H9 (cell line): ENCODE data around the gene BAG1. TPM values are rescaled to one million over a fixed set of nuclear protein-coding genes. Genes with fewer than 3 reads are reported as not detected.

ENCODE experiments used
- DNase-seq: peaks from one replicate; pipeline ENCODE4 v3.0.0-alpha.2; 2017
- H2AFZ ChIP-seq: one replicate; pipeline ENCODE4 v1.6.1; 2013; ENCODE audit warnings: mild to moderate bottlenecking, low read length, control low read depth, moderate library complexity
- H2AK5ac ChIP-seq: 2 replicates; pipeline ENCODE4 v1.6.1; 2013; ENCODE audit warnings: low read length, control low read depth, mixed read lengths; ENCODE audit not compliant: insufficient read length
- H2BK120ac ChIP-seq: one replicate; pipeline ENCODE4 v1.6.1; 2013; ENCODE audit warnings: low read depth, mild to moderate bottlenecking, low read length, control low read depth, inconsistent platforms; ENCODE audit not compliant: poor library complexity, severe bottlenecking
- H2BK12ac ChIP-seq: 2 replicates; pipeline ENCODE4 v1.6.1; 2013; ENCODE audit warnings: low read length, control low read depth, mixed read lengths, low read depth; ENCODE audit not compliant: insufficient read length
- H2BK15ac ChIP-seq: 2 replicates; pipeline ENCODE4 v1.6.1; 2013; ENCODE audit warnings: low read depth, low read length, control low read depth
- H2BK20ac ChIP-seq: one replicate; pipeline ENCODE4 v1.6.1; 2013; ENCODE audit warnings: low read depth, mild to moderate bottlenecking, low read length, control low read depth, inconsistent platforms; ENCODE audit not compliant: poor library complexity, severe bottlenecking
- H2BK5ac ChIP-seq: 2 replicates; pipeline ENCODE4 v1.6.1; 2013; ENCODE audit warnings: low read length, control low read depth, mixed read lengths; ENCODE audit not compliant: insufficient read length
- H3K14ac ChIP-seq: 2 replicates; pipeline ENCODE4 v1.6.1; 2013; ENCODE audit warnings: low read length, control low read depth; ENCODE audit not compliant: insufficient read depth
- H3K18ac ChIP-seq: 2 replicates; pipeline ENCODE4 v1.6.1; 2013; ENCODE audit warnings: low read depth, mild to moderate bottlenecking, mixed read lengths, low read length, control low read depth; ENCODE audit not compliant: insufficient read length
- H3K23ac ChIP-seq: 2 replicates; pipeline ENCODE4 v1.6.1; 2013; ENCODE audit warnings: low read length, control low read depth, mixed read lengths, low read depth; ENCODE audit not compliant: insufficient read length
- H3K23me2 ChIP-seq: 2 replicates; pipeline ENCODE4 v1.6.1; 2013; ENCODE audit warnings: low read depth, mild to moderate bottlenecking, mixed read lengths, low read length, control low read depth; ENCODE audit not compliant: insufficient read length, poor library complexity, severe bottlenecking
- H3K27ac ChIP-seq: 2 replicates; pipeline ENCODE4 v1.5.1; 2013; ENCODE audit warnings: low read length, control low read depth, mixed read lengths, low read depth; ENCODE audit not compliant: insufficient read length
- H3K27me3 ChIP-seq: 2 replicates; pipeline ENCODE4 v1.6.1; 2013; ENCODE audit warnings: low read length, control low read depth, inconsistent platforms; ENCODE audit not compliant: insufficient read depth
- H3K4ac ChIP-seq: 2 replicates; pipeline ENCODE4 v1.6.1; 2013; ENCODE audit warnings: low read depth, mild to moderate bottlenecking, control low read depth, inconsistent platforms, low read length, moderate library complexity
- H3K4me1 ChIP-seq: 2 replicates; pipeline ENCODE4 v1.6.1; 2013; ENCODE audit warnings: low read length, control low read depth, inconsistent platforms; ENCODE audit not compliant: insufficient read depth
- H3K4me2 ChIP-seq: 2 replicates; pipeline ENCODE4 v1.6.1; 2013; ENCODE audit warnings: low read length, control low read depth, mixed read lengths; ENCODE audit not compliant: insufficient read length, insufficient read depth
- H3K56ac ChIP-seq: 2 replicates; pipeline ENCODE4 v1.6.1; 2013; ENCODE audit warnings: low read depth, mild to moderate bottlenecking, mixed read lengths, low read length, control low read depth; ENCODE audit not compliant: insufficient read length
- H3K79me1 ChIP-seq: 2 replicates; pipeline ENCODE4 v1.6.1; 2013; ENCODE audit warnings: low read depth, mild to moderate bottlenecking, moderate library complexity, low read length, control low read depth, inconsistent platforms; ENCODE audit not compliant: insufficient read depth, poor library complexity, severe bottlenecking
- H3K79me2 ChIP-seq: 2 replicates; pipeline ENCODE4 v1.6.1; 2013; ENCODE audit warnings: low read length, control low read depth, inconsistent platforms; ENCODE audit not compliant: insufficient read depth
- H3K9ac ChIP-seq: 2 replicates; pipeline ENCODE4 v1.6.1; 2013; ENCODE audit warnings: low read length, control low read depth, mixed read lengths; ENCODE audit not compliant: insufficient read length; ENCODE audit errors: extremely low read depth
- H3K9me3 ChIP-seq: one replicate; pipeline ENCODE4 v1.6.1; 2013; ENCODE audit warnings: low read depth, low read length, inconsistent platforms; ENCODE audit not compliant: control insufficient read depth
- H3T11ph ChIP-seq: one replicate; pipeline ENCODE4 v1.6.1; 2013; ENCODE audit warnings: mild to moderate bottlenecking, low read length, control low read depth, inconsistent platforms
- H4K20me1 ChIP-seq: one replicate; pipeline ENCODE4 v1.6.1; 2013; ENCODE audit not compliant: control insufficient read depth, insufficient read length, insufficient read depth
- H4K5ac ChIP-seq: 2 replicates; pipeline ENCODE4 v1.6.1; 2013; ENCODE audit warnings: low read depth, mild to moderate bottlenecking, mixed read lengths, low read length, control low read depth; ENCODE audit not compliant: insufficient read length
- H4K8ac ChIP-seq: replicated peaks from 2 replicates; pipeline ENCODE4 v1.6.1; 2013; ENCODE audit warnings: low read length, control low read depth, mixed read lengths, low read depth; ENCODE audit not compliant: insufficient read length
- H4K91ac ChIP-seq: 2 replicates; pipeline ENCODE4 v1.6.1; 2013; ENCODE audit warnings: low read depth, mild to moderate bottlenecking, moderate library complexity, mixed read lengths, low read length, control low read depth; ENCODE audit not compliant: insufficient read length
- H3K27ac Mint-ChIP-seq, 3 experiments: 2 replicates in 2 of 3; 3 replicates in 1 of 3; pipeline ENCODE4 v1.8.0; 2020 to 2021; ENCODE audit warnings: mixed read lengths in 3 of 3, mild to moderate bottlenecking in 1 of 3, moderate library complexity in 1 of 3
- H3K27me3 Mint-ChIP-seq: 2 replicates; pipeline ENCODE4 v1.8.0; 2021; ENCODE audit warnings: low read depth, mild to moderate bottlenecking, moderate library complexity, mixed read lengths
- H3K36me3 Mint-ChIP-seq, 3 experiments: 2 replicates in 2 of 3; 3 replicates in 1 of 3; pipeline ENCODE4 v1.8.0; 2020 to 2021; ENCODE audit warnings: low read depth in 3 of 3, mixed read lengths in 3 of 3; ENCODE audit not compliant: insufficient read depth in 1 of 3
- H3K4me1 Mint-ChIP-seq, 2 experiments: 2 replicates each; pipeline ENCODE4 v1.8.0; 2020; ENCODE audit warnings: mixed read lengths in 2 of 2
- H3K4me3 Mint-ChIP-seq, 2 experiments: 2 replicates in 1 of 2; 3 replicates in 1 of 2; pipeline ENCODE4 v1.8.0; 2020 to 2021; ENCODE audit warnings: mild to moderate bottlenecking in 2 of 2, mixed read lengths in 2 of 2, moderate library complexity in 1 of 2
- H3K9me3 Mint-ChIP-seq, 2 experiments: 2 replicates in 1 of 2; 3 replicates in 1 of 2; pipeline ENCODE4 v1.8.0; 2020; ENCODE audit warnings: mild to moderate bottlenecking in 2 of 2, mixed read lengths in 2 of 2, moderate library complexity in 1 of 2
- WGBS: extraction: QIAGEN DNeasy Blood & Tissue Kit; methylation state at CpG from one replicate; pipeline ENCODE4 v1.1.7; 2013; ENCODE audit warnings: missing lambda C conversion rate, low lambda C conversion rate, mixed read lengths; ENCODE audit not compliant: insufficient read length; ENCODE audit errors: extremely low coverage; 5-methylcytosine and 5-hydroxymethylcytosine counted together
- total RNA-seq: library from RNA; stranded (reverse); gene quantifications from 2 replicates; pipeline ENCODE4 v1.2.1, GENCODE V29; 2021
- TF ChIP-seq, protein P1 (sequence below): fragments of 200-600 bp; sonication (generic); conservative IDR thresholded peaks from 3 replicates; pipeline ENCODE4 v1.8.0; 2021; ENCODE audit warnings: antibody characterized with exemption, mild to moderate bottlenecking

Gene BAG1
- total RNA-seq, 1 experiment from 2014 or later, result 66.4 TPM

DNA sequence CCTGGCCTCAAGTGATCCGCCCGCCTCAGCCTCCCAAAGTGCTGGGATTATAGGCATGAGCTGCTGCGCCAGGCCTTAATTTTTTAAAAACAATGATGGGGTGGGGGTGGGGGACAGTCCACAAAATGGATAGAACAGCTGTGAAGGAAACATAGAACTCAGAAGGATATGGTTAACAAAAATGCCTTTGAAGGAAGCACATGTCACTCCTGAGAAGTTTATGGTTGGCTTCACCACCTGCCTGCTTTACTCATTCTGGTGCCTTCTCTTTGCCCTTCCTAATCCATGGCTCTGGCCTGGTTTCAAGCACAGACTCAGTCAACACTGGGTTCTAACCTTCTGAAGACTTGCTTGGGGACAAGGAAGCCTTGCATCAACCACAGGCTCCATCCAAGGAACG, 10.3 kb downstream of the BAG1 start:
- H2AK5ac ChIP-seq, result no peak overlapping the region
- no peaks in the 10 kb centered on the region for H3K4me1 ChIP-seq
- H3K23ac ChIP-seq, result no peak overlapping the region
- no peak for DNase-seq
- no peak overlapping the region for H2BK15ac ChIP-seq
- Mint-ChIP-seq H3K4me3 (no peak overlapping the region), H3K27me3 (no peaks in the 10 kb centered on the region), H3K27ac (no peak overlapping the region), H3K9me3 (no peaks in the 10 kb centered on the region; a peak in 1 of 5 replicates), H3K36me3 (peaks cover 40 to 69% (median 52%) of the 10 kb centered on the region in 3 experiments), H3K4me1 (no peaks in the 10 kb centered on the region)
- no peaks in the 10 kb centered on the region for H3K79me1 ChIP-seq
- H3T11ph ChIP-seq, result no peak overlapping the region
- no CpG with 5 or more reads among the region's 4 CpGs for WGBS
- no peaks in the 10 kb centered on the region for H3K9me3 ChIP-seq
- H3K18ac ChIP-seq, result no peak overlapping the region
- no peak overlapping the region for H3K27ac ChIP-seq
- no peak overlapping the region for H3K4ac ChIP-seq
- H4K20me1 ChIP-seq, result no peaks in the 10 kb centered on the region
- no peak overlapping the region for H2BK120ac ChIP-seq
- no peaks in the 10 kb centered on the region for H3K23me2 ChIP-seq
- H3K27me3 ChIP-seq, result no peaks in the 10 kb centered on the region
- no peaks in the 10 kb centered on the region for H3K79me2 ChIP-seq
- H2BK20ac ChIP-seq, result no peak overlapping the region
- H2BK12ac ChIP-seq, result no peak overlapping the region
- no peak overlapping the region for H4K5ac ChIP-seq
- H3K4me2 ChIP-seq, result no peak overlapping the region
- no peak overlapping the region for H2AFZ ChIP-seq
- no peak overlapping the region for H3K56ac ChIP-seq
- H4K91ac ChIP-seq, result no peak overlapping the region
- H3K9ac ChIP-seq, result no peak overlapping the region
- TF ChIP-seq, protein P1, sequence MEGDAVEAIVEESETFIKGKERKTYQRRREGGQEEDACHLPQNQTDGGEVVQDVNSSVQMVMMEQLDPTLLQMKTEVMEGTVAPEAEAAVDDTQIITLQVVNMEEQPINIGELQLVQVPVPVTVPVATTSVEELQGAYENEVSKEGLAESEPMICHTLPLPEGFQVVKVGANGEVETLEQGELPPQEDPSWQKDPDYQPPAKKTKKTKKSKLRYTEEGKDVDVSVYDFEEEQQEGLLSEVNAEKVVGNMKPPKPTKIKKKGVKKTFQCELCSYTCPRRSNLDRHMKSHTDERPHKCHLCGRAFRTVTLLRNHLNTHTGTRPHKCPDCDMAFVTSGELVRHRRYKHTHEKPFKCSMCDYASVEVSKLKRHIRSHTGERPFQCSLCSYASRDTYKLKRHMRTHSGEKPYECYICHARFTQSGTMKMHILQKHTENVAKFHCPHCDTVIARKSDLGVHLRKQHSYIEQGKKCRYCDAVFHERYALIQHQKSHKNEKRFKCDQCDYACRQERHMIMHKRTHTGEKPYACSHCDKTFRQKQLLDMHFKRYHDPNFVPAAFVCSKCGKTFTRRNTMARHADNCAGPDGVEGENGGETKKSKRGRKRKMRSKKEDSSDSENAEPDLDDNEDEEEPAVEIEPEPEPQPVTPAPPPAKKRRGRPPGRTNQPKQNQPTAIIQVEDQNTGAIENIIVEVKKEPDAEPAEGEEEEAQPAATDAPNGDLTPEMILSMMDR, result no peak
- H3K14ac ChIP-seq, result no peak overlapping the region
- no peak overlapping the region for H2BK5ac ChIP-seq
- H4K8ac ChIP-seq, result no peak overlapping the region
